Fibroblast of lung (primary cell): ENCODE measurements around the gene ITGB1BP1. TPM values are rescaled to one million over a fixed set of nuclear protein-coding genes. Genes with fewer than 3 reads are reported as not detected.

ENCODE experiments used
- DNase-seq, 2 donors: peaks; one replicate each; pipeline versions ENCODE4 v3.0.0 to v3.0.0-alpha.2; 2010; ENCODE audit warnings: low read depth in 2 of 2
- H2AFZ ChIP-seq: 2 replicates; pipeline ENCODE4 v1.5.1; 2012; ENCODE audit warnings: low read length, control low read depth, inconsistent platforms
- H3K27ac ChIP-seq: 2 replicates; pipeline ENCODE4 v1.5.1; 2011; ENCODE audit warnings: low read length, control low read depth; ENCODE audit not compliant: insufficient read depth
- H3K27me3 ChIP-seq: 2 replicates; pipeline ENCODE4 v1.5.1; 2011; ENCODE audit warnings: mild to moderate bottlenecking, low read length; ENCODE audit not compliant: control insufficient read depth, insufficient read depth
- H3K36me3 ChIP-seq: 2 replicates; pipeline ENCODE4 v1.5.1; 2011; ENCODE audit warnings: low read length; ENCODE audit not compliant: control insufficient read depth, insufficient read depth
- H3K4me1 ChIP-seq: 2 replicates; pipeline ENCODE4 v1.5.1; 2011; ENCODE audit warnings: low read length; ENCODE audit not compliant: control insufficient read depth, insufficient read depth; ENCODE audit errors: extremely low read depth
- H3K4me2 ChIP-seq: 2 replicates; pipeline ENCODE4 v1.5.1; 2011; ENCODE audit warnings: low read length, control low read depth; ENCODE audit not compliant: insufficient read depth; ENCODE audit errors: extremely low read depth
- H3K4me3 ChIP-seq, 4 experiments: fragments of 200-600 bp in 1 of 4; sonication (generic) in 1 of 4; replicated peaks in 1 of 4; 2 replicates each; pipeline ENCODE4 v1.5.1; 2011 to 2016; ENCODE audit warnings: low read length in 4 of 4, low read depth in 3 of 4, mild to moderate bottlenecking in 3 of 4, control low read depth in 2 of 4, inconsistent platforms in 1 of 4, mixed read lengths in 1 of 4; ENCODE audit not compliant: insufficient read depth in 1 of 4; ENCODE audit errors: control extremely low read depth in 1 of 4
- H3K79me2 ChIP-seq: 2 replicates; pipeline ENCODE4 v1.5.1; 2012; ENCODE audit warnings: mild to moderate bottlenecking, low read length, inconsistent platforms; ENCODE audit not compliant: control insufficient read depth, insufficient read depth
- H3K9ac ChIP-seq: 2 replicates; pipeline ENCODE4 v1.5.1; 2011; ENCODE audit warnings: mild to moderate bottlenecking, low read length, control low read depth; ENCODE audit not compliant: insufficient read depth
- H3K9me3 ChIP-seq: 2 replicates; pipeline ENCODE4 v1.5.1; 2012; ENCODE audit warnings: low read depth, low read length; ENCODE audit not compliant: control insufficient read depth, insufficient read depth
- H4K20me1 ChIP-seq: 2 replicates; pipeline ENCODE4 v1.5.1; 2011; ENCODE audit warnings: low read length; ENCODE audit not compliant: control insufficient read depth, insufficient read depth; ENCODE audit errors: extremely low read depth
- CTCF ChIP-seq, 2 donors: IDR thresholded peaks in 1 of 2; conservative IDR thresholded peaks in 1 of 2; 1 replicate in 1 of 2; 2 replicates in 1 of 2; pipeline ENCODE4 v1.5.1; 2011 to 2012; ENCODE audit warnings: low read length in 2 of 2, control low read depth in 1 of 2, inconsistent platforms in 1 of 2, low read depth in 1 of 2, mild to moderate bottlenecking in 1 of 2
- EZH2 ChIP-seq: IDR thresholded peaks from 2 replicates; pipeline ENCODE4 v1.5.1; 2012; ENCODE audit warnings: low read length, control low read depth, mild to moderate bottlenecking; ENCODE audit errors: missing control alignments
- polyA plus RNA-seq, 2 donors: library from polyadenylated mRNA; depleted of rRNA in 1 of 2; stranded (reverse) in 1 of 2; unstranded in 1 of 2; fragments of >200 nt; gene quantifications; 2 replicates each; pipeline ENCODE4 v1.2.1, GENCODE V29; 2011 to 2012; ENCODE audit warnings: missing spikeins in 1 of 2
- total RNA-seq: library from RNA; depleted of rRNA; stranded (reverse); fragments of >200 nt; gene quantifications from 2 replicates; pipeline ENCODE4 v1.2.1, GENCODE V29; 2014

Gene ITGB1BP1
- total and polyA plus RNA-seq, 2 donors (not counting 1 experiment from before 2014, with no cell fraction given) = 44.6 to 131 TPM

- H3K4me2 ChIP-seq = no peak overlapping the region
- no peaks in the 10 kb centered on the region for H3K27me3 ChIP-seq
- no peaks in the 10 kb centered on the region for H3K79me2 ChIP-seq
- H3K36me3 ChIP-seq = peaks cover 5% of the 10 kb centered on the region
- no peak overlapping the region for H3K4me3 ChIP-seq
- H2AFZ ChIP-seq = no peak overlapping the region
- H3K4me1 ChIP-seq = no peaks in the 10 kb centered on the region
- no peaks in the 10 kb centered on the region for H3K9me3 ChIP-seq
- no peak overlapping the region for H3K27ac ChIP-seq
- no peak for TF ChIP-seq CTCF (conservative IDR thresholded peaks at IDR 0.05 in 1 of 2, IDR thresholded peaks at IDR 0.05 in 1 of 2; ENCODE audit: low read depth in 1 of 2, low read length in 2 of 2)
- TF ChIP-seq EZH2 = no peak
- DNase-seq = peak; percentile 37 to 65
- H4K20me1 ChIP-seq = no peaks in the 10 kb centered on the region
- no peak overlapping the region for H3K9ac ChIP-seq
Measured at GRCh38 chr2:9463698-9464034, 40.3 kb upstream of the ITGB1BP1 start.

GRCh38 chr2:9462886-9463697, 39.8 kb upstream of the ITGB1BP1 start:
- H4K20me1 ChIP-seq = no peaks in the 10 kb centered on the region
- H3K27ac ChIP-seq = no peak overlapping the region
- H3K36me3 ChIP-seq = peaks cover 5% of the 10 kb centered on the region
- no peak overlapping the region for H3K9ac ChIP-seq
- TF ChIP-seq EZH2 (no peak), CTCF (conservative IDR thresholded peaks at IDR 0.05 in 1 of 2, IDR thresholded peaks at IDR 0.05 in 1 of 2; ENCODE audit: low read depth in 1 of 2, low read length in 2 of 2) (no peak)
- H3K9me3 ChIP-seq = no peaks in the 10 kb centered on the region
- no peak overlapping the region for H3K4me2 ChIP-seq
- H3K4me3 ChIP-seq = no peak overlapping the region
- no peaks in the 10 kb centered on the region for H3K79me2 ChIP-seq
- no peak for DNase-seq
- no peaks in the 10 kb centered on the region for H3K27me3 ChIP-seq
- H3K4me1 ChIP-seq = no peaks in the 10 kb centered on the region
- no peak overlapping the region for H2AFZ ChIP-seq

GRCh38 chr2:9462313-9462712, 39.0 kb upstream of the ITGB1BP1 start:
- DNase-seq = no peak
- TF ChIP-seq CTCF (conservative IDR thresholded peaks at IDR 0.05 in 1 of 2, IDR thresholded peaks at IDR 0.05 in 1 of 2; ENCODE audit: low read depth in 1 of 2, low read length in 2 of 2) (no peak), EZH2 (no peak)
- H3K27ac ChIP-seq = no peak overlapping the region
- no peaks in the 10 kb centered on the region for H3K79me2 ChIP-seq
- H3K36me3 ChIP-seq = peaks cover 5% of the 10 kb centered on the region
- no peaks in the 10 kb centered on the region for H3K4me1 ChIP-seq
- no peak overlapping the region for H3K4me3 ChIP-seq
- H3K9me3 ChIP-seq = no peaks in the 10 kb centered on the region
- H2AFZ ChIP-seq = no peak overlapping the region
- H3K4me2 ChIP-seq = no peak overlapping the region
- H3K9ac ChIP-seq = no peak overlapping the region
- H3K27me3 ChIP-seq = no peaks in the 10 kb centered on the region
- H4K20me1 ChIP-seq = no peaks in the 10 kb centered on the region
